ENCODE measurements around the gene RAD51B. TPM values are rescaled to one million over a fixed set of nuclear protein-coding genes. Genes with fewer than 3 reads are reported as not detected.
A peak's percentile ranks its signal among the peaks of the same experiment; 100 is the strongest.

RAD51B gene
- total RNA-seq, 1 experiment from 2014 or later, result 13.3 TPM

DNA sequence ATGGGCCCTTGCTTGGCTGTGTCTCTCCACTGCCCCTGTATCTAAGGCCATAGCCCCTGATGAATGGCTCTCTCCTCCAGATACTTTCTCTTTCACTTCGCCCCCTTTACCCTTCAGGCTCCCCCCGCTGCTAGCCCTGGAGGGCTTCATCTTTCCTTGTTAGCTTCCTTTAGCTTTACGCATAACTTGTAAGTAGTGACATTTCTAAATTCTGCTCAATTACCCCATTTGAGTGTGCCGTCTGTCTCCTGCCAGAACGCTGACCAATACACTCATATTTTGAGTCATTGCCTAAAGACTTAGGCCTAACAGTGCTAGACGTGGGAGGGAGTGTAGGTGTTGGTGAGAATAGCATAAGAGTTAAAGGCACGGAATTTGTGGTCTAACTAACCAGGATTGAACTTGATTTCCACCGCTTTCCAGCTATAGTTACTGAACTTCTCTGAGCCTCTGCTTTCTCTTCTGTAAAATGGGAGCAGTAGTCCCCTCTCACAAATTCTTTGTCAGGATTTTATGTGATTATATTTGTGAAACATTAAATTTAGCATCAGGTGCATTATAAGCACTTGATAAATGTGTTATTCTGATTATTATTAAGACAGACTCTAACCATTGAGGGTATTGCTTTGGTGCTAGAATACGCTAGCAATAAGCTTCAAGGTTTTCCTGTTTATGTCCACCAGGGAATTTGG, 844.0 kb downstream of the RAD51B start:
- H3K4me1 ChIP-seq, result peaks cover 35% of the 10 kb centered on the region
- no peak overlapping the region for H3K27ac ChIP-seq
- no peaks in the 10 kb centered on the region for H3K36me3 ChIP-seq
- no peak for DNase-seq
- H3K9me3 ChIP-seq (replicated peaks), result no peaks in the 10 kb centered on the region
- no peak overlapping the region for H3K4me3 ChIP-seq
- no peaks in the 10 kb centered on the region for H3K27me3 ChIP-seq

DNA sequence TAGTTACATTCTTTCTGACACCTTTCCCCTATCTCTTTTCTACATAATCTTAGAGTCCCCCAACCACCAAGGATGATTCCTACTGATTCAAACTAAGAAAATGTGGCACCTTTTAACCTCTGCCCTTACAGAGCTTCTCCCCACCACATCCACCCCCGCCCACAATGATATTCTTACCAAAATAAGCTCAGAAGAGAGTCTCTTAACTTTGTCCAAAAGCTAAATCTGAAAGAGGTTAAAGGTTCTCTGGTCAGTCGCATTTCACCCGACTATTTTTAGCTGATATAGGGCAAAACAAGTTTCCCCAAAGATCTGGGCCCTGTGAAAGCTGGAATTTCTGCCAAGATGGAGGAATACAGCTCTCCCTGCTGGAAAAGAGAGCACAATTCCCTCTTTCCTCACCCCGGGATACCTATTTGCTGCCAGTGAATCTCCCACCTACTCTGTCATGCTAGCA, 844.7 kb downstream of the RAD51B start:
- Histone ChIP-seq H3K36me3 (no peaks in the 10 kb centered on the region), H3K27me3 (no peaks in the 10 kb centered on the region), H3K4me3 (no peak overlapping the region), H3K27ac (no peak overlapping the region), H3K9me3 (replicated peaks) (no peaks in the 10 kb centered on the region), H3K4me1 (peaks cover 28% of the 10 kb centered on the region)
- no peak for DNase-seq

DNA sequence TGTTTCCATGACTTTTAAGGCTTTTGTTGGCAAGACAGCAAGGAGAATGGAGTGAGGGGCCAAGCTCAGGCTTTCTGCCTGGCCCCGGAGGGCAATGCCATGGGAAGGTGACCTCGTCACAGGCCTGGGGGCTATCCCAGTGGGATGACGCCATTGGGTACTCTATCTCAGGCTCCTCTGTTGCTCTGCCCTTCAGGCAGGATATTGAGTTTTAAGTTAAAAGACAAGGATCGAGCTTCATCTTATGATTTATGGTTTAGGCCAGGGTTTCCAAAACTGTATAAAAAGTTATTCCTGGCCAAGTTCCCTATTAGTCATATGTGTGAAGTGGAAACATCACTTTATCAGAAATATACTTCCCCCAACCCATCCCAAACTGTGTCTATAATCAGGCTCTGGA, 845.6 kb downstream of the RAD51B start:
- H3K27ac ChIP-seq, result no peak overlapping the region

DNA sequence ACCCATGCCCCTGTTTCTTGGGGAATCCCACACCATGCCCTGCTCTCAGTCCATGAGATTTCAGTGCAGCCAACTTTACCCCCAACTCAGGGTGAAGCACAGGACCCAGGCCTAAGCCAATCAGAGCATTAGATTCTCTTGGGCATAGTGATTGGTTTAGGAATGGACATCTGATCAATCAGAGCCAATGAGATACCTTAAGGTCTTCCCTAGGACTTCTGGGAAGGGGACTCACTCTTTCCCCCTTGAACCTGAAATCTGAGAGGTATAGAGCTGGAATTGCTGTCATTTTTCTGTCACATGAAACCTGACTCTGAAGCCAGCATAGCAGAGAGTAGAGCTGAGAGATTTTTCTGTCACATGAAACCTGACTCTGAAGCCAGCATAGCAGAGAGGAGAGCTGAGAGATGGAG, 846.2 kb downstream of the RAD51B start:
- H3K27ac ChIP-seq, result no peak overlapping the region
- no peaks in the 10 kb centered on the region for H3K36me3 ChIP-seq
- no peak overlapping the region for H3K4me3 ChIP-seq
- no peaks in the 10 kb centered on the region for H3K9me3 ChIP-seq (replicated peaks)
- H3K4me1 ChIP-seq, result peaks cover 23% of the 10 kb centered on the region
- peak in 1 of 2 experiments; percentile 64 for DNase-seq
- H3K27me3 ChIP-seq, result no peaks in the 10 kb centered on the region

More for the DNA sequence above, 845.6 kb downstream of the RAD51B start:
- Histone ChIP-seq H3K9me3 (replicated peaks) (no peaks in the 10 kb centered on the region), H3K27me3 (no peaks in the 10 kb centered on the region), H3K4me3 (no peak overlapping the region), H3K4me1 (peaks cover 23% of the 10 kb centered on the region), H3K36me3 (no peaks in the 10 kb centered on the region)
- DNase-seq, result no peak

DNA sequence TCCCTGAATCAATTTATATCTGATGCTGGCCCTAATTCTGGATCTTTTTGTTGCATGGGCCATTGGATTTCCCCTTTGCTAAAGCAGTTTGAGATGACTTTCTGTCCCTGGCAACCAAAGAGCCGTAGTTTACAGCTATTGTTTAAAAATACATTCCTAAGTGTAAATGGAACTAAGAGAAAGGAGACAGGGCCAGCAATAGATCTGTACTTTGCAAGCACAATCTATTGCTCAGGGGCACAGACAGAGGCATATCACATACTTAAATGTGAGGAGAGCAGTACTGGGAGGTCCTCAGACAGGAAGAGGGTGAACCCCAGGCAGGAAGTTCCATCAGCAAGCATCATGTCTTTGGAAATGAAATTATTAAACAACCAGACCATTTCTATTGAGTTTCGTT, 846.7 kb downstream of the RAD51B start:
- no peaks in the 10 kb centered on the region for H3K9me3 ChIP-seq (replicated peaks)
- no peak for DNase-seq
- H3K4me1 ChIP-seq, result peaks cover 23% of the 10 kb centered on the region
- H3K36me3 ChIP-seq, result no peaks in the 10 kb centered on the region
- H3K4me3 ChIP-seq, result no peak overlapping the region
- no peaks in the 10 kb centered on the region for H3K27me3 ChIP-seq
- no peak overlapping the region for H3K27ac ChIP-seq

DNA sequence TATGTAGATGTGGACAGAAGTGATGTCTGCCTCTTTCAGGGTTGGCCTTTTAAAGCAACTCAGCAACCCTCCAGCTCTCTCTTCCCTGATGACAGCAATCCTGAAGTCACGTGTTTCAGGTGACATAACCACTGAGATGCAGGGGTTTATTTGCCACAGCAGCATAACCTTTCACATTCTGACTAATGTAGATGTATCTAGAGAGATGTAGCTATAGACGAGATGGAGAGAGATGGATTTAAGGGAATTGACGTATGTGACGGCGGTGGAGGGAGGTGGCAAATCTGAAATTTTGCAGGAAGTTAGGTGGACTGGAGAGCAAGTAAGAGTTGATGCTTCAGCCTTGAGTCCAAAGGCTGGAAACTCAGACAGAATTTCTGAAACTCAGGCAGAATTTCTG, 847.3 kb downstream of the RAD51B start:
- H3K27ac ChIP-seq, result no peak overlapping the region
- no peak for DNase-seq
- H3K4me3 ChIP-seq, result no peak overlapping the region
- H3K4me1 ChIP-seq, result peaks cover 21% of the 10 kb centered on the region
- H3K9me3 ChIP-seq (replicated peaks), result no peaks in the 10 kb centered on the region
- no peaks in the 10 kb centered on the region for H3K27me3 ChIP-seq
- no peaks in the 10 kb centered on the region for H3K36me3 ChIP-seq

DNA sequence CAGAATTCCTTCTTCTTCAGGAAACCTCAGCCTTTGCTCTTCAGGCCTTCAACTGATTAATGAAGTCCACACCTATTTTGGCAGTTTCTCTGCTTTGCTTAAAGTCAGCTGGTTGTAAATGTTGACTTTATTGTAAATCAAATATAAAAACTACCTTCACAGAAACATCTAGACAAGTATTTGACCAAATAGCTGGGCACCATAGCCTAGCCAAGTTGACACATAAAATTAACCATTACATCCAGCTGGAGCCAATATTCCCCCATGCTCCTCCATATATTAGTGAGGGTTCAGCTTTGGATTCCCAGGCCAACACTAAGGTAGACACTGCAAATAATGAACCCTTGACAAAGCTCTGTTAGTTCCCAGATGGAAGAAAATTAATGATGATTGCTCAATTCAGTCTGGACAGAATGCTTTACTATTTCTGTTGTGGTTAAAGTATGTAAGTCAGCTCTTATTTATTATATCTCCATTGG, 847.8 kb downstream of the RAD51B start:
- Histone ChIP-seq H3K4me3 (no peak overlapping the region), H3K27me3 (no peaks in the 10 kb centered on the region), H3K9me3 (replicated peaks) (no peaks in the 10 kb centered on the region), H3K27ac (no peak overlapping the region), H3K36me3 (no peaks in the 10 kb centered on the region), H3K4me1 (peaks cover 16% of the 10 kb centered on the region)
- no peak for DNase-seq

DNA sequence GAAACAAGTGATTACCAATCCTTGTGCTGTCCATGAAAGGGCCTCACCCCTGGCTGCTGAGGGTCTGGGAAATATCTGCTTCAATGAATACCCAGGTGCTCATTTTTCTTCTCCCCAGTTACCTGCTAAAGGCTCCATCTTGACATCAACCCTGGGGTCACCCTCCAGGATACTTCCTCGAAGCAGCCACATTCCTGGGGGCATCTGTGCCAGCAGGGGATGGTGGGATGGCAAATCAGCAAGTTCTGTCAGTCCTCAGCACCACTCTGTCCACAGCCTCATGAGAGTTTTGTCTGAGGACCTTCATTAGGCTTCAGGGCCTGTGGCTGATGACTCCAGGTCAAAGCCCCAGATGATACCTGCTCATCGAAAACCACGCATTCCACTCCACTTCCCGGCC, 848.4 kb downstream of the RAD51B start:
- DNase-seq, result no peak
- H3K4me1 ChIP-seq, result peaks cover 10% of the 10 kb centered on the region

DNA sequence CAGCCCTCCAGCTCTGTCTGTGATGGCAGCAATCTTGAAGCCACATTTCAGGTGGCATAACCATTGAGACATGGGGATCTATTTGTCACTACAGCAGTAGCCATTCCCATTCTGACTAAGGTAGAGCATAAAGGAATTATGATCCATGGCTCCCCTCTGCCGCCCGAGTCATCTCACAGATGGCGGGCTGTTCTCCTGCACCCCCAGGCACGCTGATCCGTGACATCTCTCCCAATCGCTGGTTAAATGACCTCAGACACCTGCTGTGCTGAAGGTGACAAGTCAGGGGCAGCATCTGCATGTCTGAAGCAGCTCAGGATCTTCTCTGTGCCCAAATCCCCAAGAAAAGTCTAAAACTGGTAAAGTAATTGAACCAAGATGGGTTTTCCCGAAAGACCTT, 849.0 kb downstream of the RAD51B start:
- Histone ChIP-seq H3K27me3 (no peaks in the 10 kb centered on the region), H3K4me1 (peaks cover 10% of the 10 kb centered on the region), H3K4me3 (no peak overlapping the region), H3K36me3 (no peaks in the 10 kb centered on the region), H3K9me3 (replicated peaks) (peaks cover 2% of the 10 kb centered on the region; the same call in 1 of the 2 replicates), H3K27ac (no peak overlapping the region)
- DNase-seq, result no peak

More for the DNA sequence above, 848.4 kb downstream of the RAD51B start:
- no peaks in the 10 kb centered on the region; the same call in 1 of the 2 replicates for H3K9me3 ChIP-seq (replicated peaks)
- no peaks in the 10 kb centered on the region for H3K36me3 ChIP-seq
- no peak overlapping the region for H3K27ac ChIP-seq
- no peak overlapping the region for H3K4me3 ChIP-seq
- H3K27me3 ChIP-seq, result no peaks in the 10 kb centered on the region

DNA sequence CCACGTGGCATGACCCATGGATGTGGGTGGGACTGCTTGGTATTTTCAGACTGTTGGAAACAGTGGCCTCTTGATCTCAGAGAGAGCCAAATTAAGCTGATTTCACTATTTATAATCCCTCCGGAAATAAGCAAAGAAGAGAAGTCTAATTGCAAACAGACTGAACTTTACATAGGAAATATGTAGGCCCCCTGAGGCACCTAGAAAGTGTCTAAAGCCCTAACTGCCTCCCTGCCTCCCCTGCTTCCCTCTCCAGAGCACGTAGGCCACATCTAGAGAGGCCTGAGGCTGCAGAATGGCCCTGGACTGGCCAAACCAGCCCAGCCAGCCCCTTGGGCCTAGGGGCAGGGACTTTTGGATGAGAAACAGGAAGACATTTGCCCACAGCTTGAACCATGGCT, 849.5 kb downstream of the RAD51B start:
- Histone ChIP-seq H3K36me3 (no peaks in the 10 kb centered on the region), H3K4me3 (no peak overlapping the region), H3K27ac (no peak overlapping the region), H3K27me3 (no peaks in the 10 kb centered on the region), H3K9me3 (replicated peaks) (peaks cover 8% of the 10 kb centered on the region; the same call in 1 of the 2 replicates), H3K4me1 (peaks cover 10% of the 10 kb centered on the region)
- no peak for DNase-seq

DNA sequence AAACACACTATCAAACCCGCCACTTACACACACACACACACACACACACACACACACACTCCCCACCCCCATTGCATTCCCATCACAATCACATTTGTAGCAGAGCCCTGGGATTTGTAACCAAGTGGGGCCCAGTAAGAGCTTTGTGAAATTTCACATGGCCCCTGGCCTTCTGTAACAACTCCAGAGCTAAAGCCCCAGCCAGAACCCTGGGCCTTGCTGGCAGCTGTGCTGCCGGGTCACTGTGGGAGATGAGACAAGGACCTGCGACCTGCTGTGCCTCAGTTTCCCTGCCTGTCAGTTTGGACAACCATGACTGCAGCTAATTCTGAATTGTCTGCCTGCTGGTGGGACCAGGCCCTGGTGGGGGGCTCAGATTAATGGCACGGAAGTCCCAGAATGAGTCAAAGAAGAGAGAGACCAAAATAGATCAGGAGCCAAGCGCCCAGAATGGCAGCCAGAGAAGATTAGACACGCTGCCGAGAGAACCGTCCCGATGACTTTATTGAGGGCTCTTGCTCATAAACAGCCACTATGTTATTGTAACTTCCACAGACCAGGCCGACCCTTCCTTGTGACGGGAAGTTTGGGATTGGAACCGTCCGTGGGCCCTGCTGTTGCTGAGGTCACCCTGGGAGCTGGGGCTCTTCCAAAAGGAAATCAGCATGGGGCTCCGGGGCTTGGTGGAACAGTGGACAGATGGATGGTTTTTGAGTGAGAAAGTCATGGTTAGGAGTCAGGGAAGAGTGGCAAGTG, 850.2 kb downstream of the RAD51B start:
- peaks cover 8% of the 10 kb centered on the region; the same call in 1 of the 2 replicates for H3K9me3 ChIP-seq (replicated peaks)
- no peak for DNase-seq
- H3K27ac ChIP-seq, result no peak overlapping the region
- H3K36me3 ChIP-seq, result no peaks in the 10 kb centered on the region
- no peaks in the 10 kb centered on the region for H3K27me3 ChIP-seq
- H3K4me1 ChIP-seq, result peaks cover 10% of the 10 kb centered on the region
- H3K4me3 ChIP-seq, result no peak overlapping the region

DNA sequence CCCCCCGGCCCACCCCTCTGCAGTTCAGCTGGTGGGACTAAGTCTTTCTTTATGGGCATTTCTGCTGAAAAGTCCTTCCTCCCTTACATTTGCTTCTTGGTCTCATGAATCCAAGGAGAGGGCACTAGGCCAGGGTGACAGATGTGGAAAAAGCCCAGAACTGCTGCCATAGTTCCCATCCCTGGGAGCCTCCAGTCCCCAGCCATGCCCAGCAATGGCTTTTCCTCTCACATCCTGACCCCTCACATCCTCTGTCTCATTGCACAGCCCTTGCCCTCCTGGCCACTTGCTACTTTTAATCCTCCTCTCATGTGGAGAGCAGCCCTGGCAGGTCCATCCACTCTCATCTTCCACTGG, 850.8 kb downstream of the RAD51B start:
- Histone ChIP-seq H3K27me3 (no peaks in the 10 kb centered on the region), H3K27ac (no peak overlapping the region), H3K4me1 (peaks cover 12% of the 10 kb centered on the region)

DNA sequence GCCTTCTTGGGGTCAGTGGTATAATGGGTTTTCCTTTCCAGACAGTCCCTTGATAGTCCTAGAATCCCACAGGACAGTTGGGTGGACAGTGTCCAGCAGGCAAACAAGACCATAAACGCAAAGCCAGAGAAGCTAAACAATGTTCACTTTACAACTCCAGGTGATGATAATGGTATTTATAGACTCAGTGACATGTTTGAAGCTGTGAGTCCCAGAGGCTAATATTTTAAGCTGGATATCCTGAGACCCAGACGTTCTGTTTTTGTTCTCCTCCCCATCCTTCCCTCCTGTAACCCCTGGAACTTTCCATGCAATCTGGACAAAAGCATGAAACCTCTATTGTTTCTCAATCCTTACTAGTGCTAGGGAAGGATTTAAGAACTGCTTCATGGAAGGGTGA, 852.3 kb downstream of the RAD51B start:
- no peak for DNase-seq
- Histone ChIP-seq H3K4me1 (peaks cover 2% of the 10 kb centered on the region; the same call in 1 of the 2 replicates), H3K27me3 (no peaks in the 10 kb centered on the region), H3K9me3 (replicated peaks) (peaks cover 8% of the 10 kb centered on the region; the same call in 1 of the 2 replicates), H3K36me3 (no peaks in the 10 kb centered on the region), H3K4me3 (no peak overlapping the region), H3K27ac (no peak overlapping the region)

More for the DNA sequence above, 850.8 kb downstream of the RAD51B start:
- no peak for DNase-seq
- Histone ChIP-seq H3K9me3 (replicated peaks) (peaks cover 8% of the 10 kb centered on the region; the same call in 1 of the 2 replicates), H3K36me3 (no peaks in the 10 kb centered on the region), H3K4me3 (no peak overlapping the region)

DNA sequence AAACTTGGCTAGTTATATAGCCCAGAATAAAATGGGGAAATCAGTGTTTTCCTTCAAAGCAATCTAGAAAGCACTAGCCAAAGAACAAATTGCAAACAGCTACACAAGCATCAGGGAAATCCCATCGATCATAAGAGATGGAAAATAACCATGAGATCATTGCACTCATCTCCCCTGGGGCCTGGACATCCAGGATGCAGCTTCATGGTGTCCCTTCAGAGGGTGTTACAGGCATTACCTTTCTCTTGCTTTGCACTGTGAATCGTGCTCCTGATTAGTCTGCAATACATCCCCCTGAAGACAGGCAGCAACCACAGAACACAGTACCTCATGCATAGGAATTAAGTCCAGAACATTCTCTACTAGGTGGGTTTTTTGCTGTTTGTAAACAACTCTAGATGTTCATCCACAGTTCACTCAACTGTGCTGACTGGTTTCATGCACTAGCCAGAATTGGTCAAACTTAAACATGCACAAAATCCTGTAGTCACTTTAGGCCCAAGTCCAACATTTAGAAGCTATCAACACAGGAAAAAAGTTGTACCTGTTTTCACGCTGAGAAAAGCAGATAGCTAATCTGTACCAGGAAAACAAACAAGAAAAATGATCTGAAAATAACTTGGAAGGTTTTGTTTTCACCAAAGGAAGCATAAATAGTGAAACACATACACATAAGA, 853.2 kb downstream of the RAD51B start:
- Histone ChIP-seq H3K9me3 (replicated peaks) (peaks cover 8% of the 10 kb centered on the region; the same call in 1 of the 2 replicates), H3K27me3 (no peaks in the 10 kb centered on the region), H3K4me3 (no peak overlapping the region), H3K4me1 (peaks cover 2% of the 10 kb centered on the region; the same call in 1 of the 2 replicates), H3K36me3 (no peaks in the 10 kb centered on the region), H3K27ac (no peak overlapping the region)
- no peak for DNase-seq

DNA sequence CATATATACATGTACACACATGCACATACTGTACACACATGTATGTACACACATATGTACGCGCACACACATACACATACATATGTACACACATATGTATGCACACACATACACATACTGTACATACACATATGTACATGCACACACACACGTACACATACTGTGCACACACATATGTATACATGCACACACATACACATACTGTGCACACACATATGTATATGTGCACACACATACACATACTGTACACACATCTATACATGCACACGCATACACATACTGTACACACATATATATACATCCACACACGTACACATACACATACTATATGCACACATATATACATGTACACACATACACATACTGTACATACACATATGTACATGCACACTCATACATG, 853.9 kb downstream of the RAD51B start:
- Histone ChIP-seq H3K9me3 (replicated peaks) (peaks cover 8% of the 10 kb centered on the region; the same call in 1 of the 2 replicates), H3K27me3 (no peaks in the 10 kb centered on the region), H3K27ac (no peak overlapping the region), H3K36me3 (no peaks in the 10 kb centered on the region), H3K4me1 (peaks cover 2% of the 10 kb centered on the region; the same call in 1 of the 2 replicates), H3K4me3 (no peak overlapping the region)
- no peak for DNase-seq

Data from SJCRH30 (cell line).